Nasal cavity respiratory epithelium epithelial cell of viscerocranial mucosa (primary cell): ENCODE results near the gene REG3A. TPM values are rescaled to one million over a fixed set of nuclear protein-coding genes. Genes with fewer than 3 reads are reported as not detected.

Experiments used
- total RNA-seq: library from RNA; depleted of rRNA; stranded (reverse); fragments of >200 nt; gene quantifications from 2 replicates; pipeline ENCODE4 v1.2.3, GENCODE V29; 2014

The REG3A gene
- total RNA-seq, result not detected in 2 replicates

DNA sequence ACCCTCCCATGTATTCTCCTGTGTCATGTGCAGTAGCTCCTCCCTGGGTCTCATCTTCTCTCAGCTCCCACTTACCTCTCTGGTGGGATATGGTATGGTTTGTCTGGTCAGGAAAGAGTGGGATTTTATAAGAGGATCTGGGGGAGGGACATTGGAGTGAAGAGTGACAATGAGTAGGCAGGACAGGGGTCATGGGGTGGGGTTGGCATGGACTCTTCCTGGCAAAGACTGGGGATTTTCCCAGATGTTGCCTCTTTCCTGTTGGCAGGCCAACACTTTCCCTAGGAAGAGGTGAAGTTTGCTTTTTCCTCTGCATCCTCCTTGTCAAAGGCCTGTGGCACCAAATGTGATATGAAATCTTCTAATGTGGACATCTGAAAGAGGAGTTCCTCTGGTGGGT, at the start of gene REG3A:
REG3A (minus strand) TSS at position 101 of the 400 bp plus-strand sequence. CDS start 348 bp downstream, outside the sequence.

DNA sequence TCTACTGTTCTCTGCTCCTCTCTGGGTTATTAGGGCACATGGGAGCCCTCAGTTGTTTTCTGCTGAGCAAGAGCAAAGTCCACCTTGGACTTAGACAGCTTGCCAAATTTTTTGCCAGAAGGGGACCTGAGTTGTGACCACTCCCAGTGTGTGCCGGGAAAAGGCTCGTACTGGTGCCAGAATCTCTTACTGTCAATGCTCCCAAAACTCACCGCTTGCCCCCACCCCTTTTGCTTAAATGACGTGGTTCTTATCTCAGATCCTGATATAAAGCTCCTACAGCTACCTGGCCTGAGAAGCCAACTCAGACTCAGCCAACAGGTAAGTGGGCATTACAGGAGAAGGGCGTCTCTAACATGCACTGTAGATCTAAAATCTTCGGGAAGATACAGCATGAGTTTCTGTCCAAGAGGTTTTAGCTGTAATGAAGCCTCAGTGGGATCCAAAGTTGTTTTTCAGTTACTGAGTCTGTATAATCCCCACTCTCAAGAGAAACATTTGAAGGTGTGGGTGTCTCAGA, 39.3 kb downstream of the REG3A start, which contains the start of gene REG1A:
REG1A (plus strand) TSS at position 295 of the 520 bp plus-strand sequence. CDS start 374 bp downstream, outside the sequence.

Other genes with a start within 250 kb of the REG3A start
- gene REG3G, start 134.1 kb downstream of the REG3A start, total RNA-seq, result not detected in 2 replicates
- gene REG1B, start 71.8 kb downstream of the REG3A start, total RNA-seq, result not detected in 2 replicates
- not detected in 2 replicates for gene REG1A, start 39.3 kb downstream of the REG3A start, total RNA-seq